IPS-15b (cell line): ENCODE results near the gene CRK.
"Not testable (repeated sequence)": the region's sequence is repeated elsewhere in the genome, so short reads cannot be mapped to it uniquely, and the experiment has no call there.

Experiments
- H3K27me3 ChIP-seq: one replicate; pipeline ENCODE4 v1.6.1; 2013; ENCODE audit warnings: low read length; ENCODE audit not compliant: control insufficient read depth, insufficient read depth
- H3K36me3 ChIP-seq: one replicate; pipeline ENCODE4 v1.6.1; 2013; ENCODE audit warnings: low read length; ENCODE audit not compliant: control insufficient read depth, insufficient read depth
- H3K4me1 ChIP-seq: one replicate; pipeline ENCODE4 v1.6.1; 2013; ENCODE audit warnings: mild to moderate bottlenecking, low read length; ENCODE audit not compliant: control insufficient read depth, insufficient read depth
- H3K4me3 ChIP-seq: one replicate; pipeline ENCODE4 v1.5.1; 2013; ENCODE audit warnings: low read depth, low read length
- H3K9ac ChIP-seq: one replicate; pipeline ENCODE4 v1.6.1; 2013; ENCODE audit warnings: low read depth, mild to moderate bottlenecking, low read length
- H3K9me3 ChIP-seq: one replicate; pipeline ENCODE4 v1.6.1; 2013; ENCODE audit warnings: mild to moderate bottlenecking, low read length; ENCODE audit not compliant: control insufficient read depth, insufficient read depth

The CRK gene

DNA sequence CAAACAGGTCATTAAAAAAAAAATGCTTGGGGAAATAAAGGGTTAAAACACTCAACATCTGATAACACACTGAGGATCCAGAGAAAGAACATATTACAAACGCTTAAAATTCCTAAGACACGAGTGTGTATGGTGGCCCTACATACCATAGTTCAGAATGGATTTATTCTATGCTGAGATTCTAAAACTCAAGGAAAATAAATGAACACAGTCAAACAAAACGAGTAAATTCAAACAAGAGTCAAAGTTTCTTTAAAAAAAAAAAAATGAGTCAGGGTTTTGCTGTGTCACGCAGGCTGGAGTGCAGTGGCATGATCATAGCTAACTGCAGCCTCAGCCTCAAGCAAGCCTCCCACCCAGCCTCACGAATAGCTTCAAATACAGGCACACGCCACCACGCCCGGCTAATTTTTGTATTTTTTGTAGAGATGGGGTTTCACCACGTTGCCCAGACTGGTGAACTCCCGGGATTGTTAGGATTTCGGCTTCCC lies 17.4 kb downstream of the CRK start:
- H3K4me1 ChIP-seq = no peaks in the 10 kb centered on the region

DNA sequence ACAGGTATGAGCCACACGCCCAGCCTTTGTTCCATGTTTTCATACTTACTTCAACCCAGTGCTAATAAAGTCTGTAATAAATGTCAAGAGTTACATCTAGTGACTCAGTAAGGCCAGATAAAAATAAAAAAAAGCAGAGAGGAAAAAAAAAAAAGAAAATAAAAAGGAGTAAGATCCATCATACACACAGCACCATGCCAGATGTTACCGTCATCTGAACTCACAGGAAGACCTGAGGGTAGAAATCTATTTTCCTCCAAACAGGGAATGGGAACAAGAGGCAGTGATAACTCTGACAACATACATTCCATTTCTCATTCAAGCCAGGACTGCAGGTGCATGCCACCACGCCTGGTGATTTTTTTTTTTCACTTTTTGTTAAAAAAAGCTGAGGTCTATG lies 20.7 kb downstream of the CRK start:
- H3K4me1 ChIP-seq = no peaks in the 10 kb centered on the region
- no peak overlapping the region for H3K4me3 ChIP-seq
- peaks cover 20% of the 10 kb centered on the region for H3K36me3 ChIP-seq
- H3K27me3 ChIP-seq = no peaks in the 10 kb centered on the region
- H3K9me3 ChIP-seq = no peaks in the 10 kb centered on the region
- no peak overlapping the region for H3K9ac ChIP-seq

More for the DNA sequence above, 17.4 kb downstream of the CRK start:
- Histone ChIP-seq H3K9me3 (no peaks in the 10 kb centered on the region), H3K27me3 (no peaks in the 10 kb centered on the region), H3K9ac (no peak overlapping the region), H3K36me3 (peaks cover 20% of the 10 kb centered on the region), H3K4me3 (no peak overlapping the region)

DNA sequence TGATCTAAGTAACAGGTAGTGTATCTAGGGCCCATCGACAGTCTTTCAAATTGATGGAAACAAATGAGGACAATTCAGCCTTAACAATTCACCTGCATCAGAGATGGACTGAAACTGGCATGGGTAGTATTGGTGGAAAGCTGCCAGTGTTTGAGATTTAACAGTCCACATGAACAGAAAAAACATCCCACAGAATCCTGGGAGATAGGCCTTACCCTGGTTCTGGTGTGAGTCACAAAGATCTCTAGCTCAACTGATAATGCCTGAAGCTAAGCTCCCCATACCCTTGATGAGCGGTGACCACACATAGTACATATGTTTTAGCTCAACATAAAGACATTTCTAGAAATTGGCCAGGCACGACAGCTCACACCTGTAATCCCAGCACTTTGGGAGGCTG lies 21.9 kb downstream of the CRK start:
- H3K4me3 ChIP-seq = no peak overlapping the region
- H3K9me3 ChIP-seq = no peaks in the 10 kb centered on the region
- peaks cover 20% of the 10 kb centered on the region for H3K36me3 ChIP-seq
- no peaks in the 10 kb centered on the region for H3K27me3 ChIP-seq
- no peaks in the 10 kb centered on the region for H3K4me1 ChIP-seq
- no peak overlapping the region for H3K9ac ChIP-seq

DNA sequence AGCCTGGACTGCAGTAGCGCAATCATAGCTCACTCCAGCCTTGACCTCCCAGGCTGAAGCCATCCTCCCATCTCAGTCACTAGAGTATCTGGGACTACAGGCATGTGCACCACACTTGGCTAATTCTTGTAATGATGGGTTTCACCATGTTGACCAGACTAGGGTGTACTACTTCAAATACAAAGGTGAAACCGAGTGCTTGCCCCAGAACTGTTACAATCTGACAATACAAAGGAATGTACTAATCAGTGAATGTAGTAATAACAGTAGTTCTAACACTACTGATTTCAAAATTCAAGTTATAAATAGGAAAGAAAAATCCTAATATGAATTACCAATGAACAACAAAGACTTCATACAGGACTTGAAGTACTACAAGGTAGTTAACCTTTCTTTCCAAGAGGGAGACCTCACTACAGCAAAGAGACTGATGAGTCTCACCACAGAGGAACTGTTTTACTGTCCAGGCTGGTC lies 24.4 kb downstream of the CRK start:
- Histone ChIP-seq H3K4me1 (no peaks in the 10 kb centered on the region), H3K9ac (no peak overlapping the region), H3K9me3 (no peaks in the 10 kb centered on the region), H3K27me3 (no peaks in the 10 kb centered on the region), H3K36me3 (peaks cover 15% of the 10 kb centered on the region), H3K4me3 (no peak overlapping the region)

DNA sequence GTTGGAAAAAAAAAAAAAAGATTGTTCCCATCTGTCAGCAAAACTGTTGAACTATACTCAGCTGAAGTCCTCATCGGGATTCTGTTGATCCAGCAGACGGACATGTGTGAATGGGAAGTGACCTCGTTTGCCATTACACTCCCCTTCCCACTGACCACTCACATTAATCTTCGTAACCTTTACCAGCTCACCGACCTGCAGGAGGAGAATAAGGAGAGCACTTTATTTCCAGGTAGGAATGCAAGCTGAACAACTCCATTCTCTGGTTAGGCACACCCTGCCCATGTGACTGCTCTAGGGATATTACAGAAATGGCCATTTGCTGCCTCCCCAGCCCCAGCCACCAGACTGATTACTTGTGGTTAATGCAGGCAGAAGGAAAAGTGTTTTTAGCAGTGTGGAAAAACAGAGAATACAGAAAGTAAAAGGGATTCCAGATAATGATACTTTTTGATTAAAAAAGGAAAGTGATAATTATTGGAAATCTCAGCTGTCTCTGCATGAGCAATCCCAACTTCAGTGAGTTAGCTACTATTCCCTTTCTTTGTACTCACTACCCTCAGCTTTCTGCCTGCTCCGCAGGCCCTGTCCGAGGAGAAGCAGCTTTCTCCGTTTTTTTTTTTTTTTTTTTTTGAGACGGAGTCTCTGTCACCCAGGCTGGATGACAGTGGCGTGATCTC lies 32.4 kb downstream of the CRK start:
- Histone ChIP-seq H3K9me3 (no peaks in the 10 kb centered on the region), H3K4me1 (no peaks in the 10 kb centered on the region), H3K36me3 (peaks cover 11% of the 10 kb centered on the region), H3K4me3 (no peak overlapping the region), H3K9ac (no peak overlapping the region), H3K27me3 (no peaks in the 10 kb centered on the region)

DNA sequence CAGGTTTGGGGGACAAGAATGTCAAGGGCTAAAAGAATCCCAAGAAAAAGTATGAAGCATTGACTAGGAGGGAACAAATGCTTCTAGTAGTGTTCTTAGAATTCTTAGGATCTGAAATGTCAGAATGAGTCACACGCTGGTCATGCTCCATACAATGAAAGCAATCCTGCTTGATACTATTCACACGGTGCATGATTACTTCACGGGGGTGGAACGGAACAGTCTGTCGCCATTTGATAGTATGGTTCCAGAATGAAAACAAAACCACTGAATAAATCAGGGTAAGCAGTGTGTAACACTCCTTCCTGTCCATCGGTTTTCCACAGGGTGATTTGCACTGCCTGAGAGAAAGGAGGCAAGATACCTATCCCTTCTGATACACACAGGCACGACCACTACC lies 33.1 kb downstream of the CRK start:
- H3K36me3 ChIP-seq = peaks cover 11% of the 10 kb centered on the region

DNA sequence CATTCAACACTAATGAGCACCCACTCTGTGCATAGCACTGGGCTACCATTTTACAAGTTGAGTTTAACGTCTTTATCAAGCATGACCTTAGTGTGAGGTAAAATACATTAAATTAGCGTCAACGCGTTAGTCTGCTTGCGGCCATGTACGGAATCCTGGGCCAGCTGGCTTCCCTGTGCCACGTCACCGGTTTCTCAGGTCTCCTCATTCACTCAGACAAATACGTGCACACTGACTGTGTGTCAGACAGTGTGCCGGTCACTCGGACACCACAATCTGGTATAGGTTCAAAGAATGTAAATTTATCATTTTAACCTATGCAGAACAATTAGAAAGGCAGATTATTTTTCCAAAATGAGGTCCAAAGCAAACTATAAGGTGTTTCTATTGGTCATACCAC lies 34.6 kb downstream of the CRK start:
- Histone ChIP-seq H3K27me3 (no peaks in the 10 kb centered on the region), H3K4me3 (no peak overlapping the region), H3K36me3 (peaks cover 11% of the 10 kb centered on the region), H3K4me1 (no peaks in the 10 kb centered on the region), H3K9ac (no peak overlapping the region), H3K9me3 (no peaks in the 10 kb centered on the region)

More for the DNA sequence above, 33.1 kb downstream of the CRK start:
- H3K4me3 ChIP-seq = no peak overlapping the region
- no peaks in the 10 kb centered on the region for H3K4me1 ChIP-seq
- H3K9ac ChIP-seq = no peak overlapping the region
- no peaks in the 10 kb centered on the region for H3K27me3 ChIP-seq
- no peaks in the 10 kb centered on the region for H3K9me3 ChIP-seq

DNA sequence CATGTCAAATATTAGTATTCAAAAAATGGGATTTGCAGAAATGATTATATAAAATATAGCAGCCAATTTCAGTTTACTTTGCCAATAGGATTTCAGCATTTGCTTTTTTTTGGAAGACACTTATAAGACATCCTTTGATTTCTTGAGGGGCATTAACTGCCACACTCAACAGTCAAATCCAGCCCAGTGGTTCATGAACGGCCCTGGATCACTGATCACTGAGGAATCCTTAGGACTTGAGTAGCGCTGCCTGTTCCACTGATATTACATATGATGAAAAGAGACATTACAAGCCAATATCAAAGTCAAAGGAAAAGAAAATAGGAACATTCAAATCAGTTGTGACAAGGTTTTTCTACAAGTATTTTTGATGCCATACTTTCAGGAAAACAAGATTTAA lies 35.1 kb downstream of the CRK start:
- H3K9me3 ChIP-seq = no peaks in the 10 kb centered on the region
- H3K4me1 ChIP-seq = no peaks in the 10 kb centered on the region
- H3K27me3 ChIP-seq = no peaks in the 10 kb centered on the region
- H3K36me3 ChIP-seq = peaks cover 11% of the 10 kb centered on the region
- H3K4me3 ChIP-seq = no peak overlapping the region
- no peak overlapping the region for H3K9ac ChIP-seq

DNA sequence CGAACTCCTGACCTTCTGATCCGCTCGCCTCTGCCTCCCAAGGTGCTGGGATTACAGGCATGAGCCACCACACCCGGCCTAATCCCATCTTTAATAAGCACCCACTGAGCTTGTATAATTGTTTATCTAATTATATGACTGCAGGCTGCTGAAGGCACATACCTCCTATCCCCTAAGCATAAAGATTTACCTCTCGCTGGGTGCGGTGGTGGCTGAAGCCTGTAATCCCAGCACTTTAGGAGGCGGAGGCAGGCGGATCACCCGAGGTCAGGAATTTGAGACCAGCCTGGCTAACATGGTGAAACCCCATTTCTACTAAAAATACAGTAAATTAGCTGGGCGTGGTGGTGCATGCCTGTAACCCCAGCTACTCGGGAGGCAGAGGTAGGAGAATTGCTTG lies 35.9 kb downstream of the CRK start:
- no peak overlapping the region for H3K4me3 ChIP-seq
- H3K9ac ChIP-seq = no peak overlapping the region
- peaks cover 11% of the 10 kb centered on the region for H3K36me3 ChIP-seq

DNA sequence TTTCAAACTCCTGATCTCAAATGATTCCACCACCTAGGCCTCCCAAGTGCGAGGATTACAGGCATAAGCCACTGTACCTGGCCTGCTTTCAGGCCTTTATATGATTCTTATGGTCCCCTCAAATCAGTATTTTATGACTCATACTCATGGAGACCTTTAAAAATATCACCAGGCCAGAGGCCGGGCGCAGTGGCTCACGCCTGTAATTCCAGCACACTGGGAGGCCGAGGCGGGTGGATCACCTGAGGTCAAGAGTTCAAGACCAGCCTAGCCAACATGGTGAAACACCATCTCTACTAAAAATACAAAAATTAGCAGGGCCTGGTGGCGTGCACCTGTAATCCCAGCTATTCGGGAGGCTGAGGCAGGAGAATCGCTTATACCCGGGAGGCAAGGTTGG lies 37.6 kb downstream of the CRK start:
- not testable (repeated sequence) for H3K27me3 ChIP-seq, H3K9ac ChIP-seq, H3K9me3 ChIP-seq, H3K36me3 ChIP-seq, H3K4me3 ChIP-seq, H3K4me1 ChIP-seq

More for the DNA sequence above, 35.9 kb downstream of the CRK start:
- Histone ChIP-seq H3K27me3 (no peaks in the 10 kb centered on the region), H3K9me3 (no peaks in the 10 kb centered on the region), H3K4me1 (no peaks in the 10 kb centered on the region)

DNA sequence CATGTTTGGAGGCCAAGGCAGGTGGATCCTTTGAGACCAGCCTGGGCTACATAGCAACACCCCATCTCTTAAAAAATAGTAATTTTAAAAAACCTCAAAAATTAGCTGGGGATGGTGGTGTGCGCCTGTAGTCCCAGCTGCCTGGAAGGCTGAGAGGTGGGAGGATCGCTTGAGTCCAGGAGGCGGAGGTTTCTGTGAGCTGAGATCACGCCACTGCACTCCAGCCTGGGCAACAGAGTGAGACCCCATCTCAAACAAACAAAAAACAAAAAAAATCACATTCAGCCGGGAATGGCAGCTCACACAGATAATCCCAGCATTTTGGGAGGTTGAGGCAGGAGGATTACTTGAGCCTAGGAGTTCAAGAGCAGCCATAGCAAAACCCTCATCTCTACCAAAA lies 39.6 kb downstream of the CRK start:
- H3K9me3 ChIP-seq = no peaks in the 10 kb centered on the region
- no peaks in the 10 kb centered on the region for H3K27me3 ChIP-seq
- no peak overlapping the region for H3K9ac ChIP-seq
- peaks cover 1% of the 10 kb centered on the region for H3K36me3 ChIP-seq
- H3K4me3 ChIP-seq = no peak overlapping the region
- H3K4me1 ChIP-seq = no peaks in the 10 kb centered on the region

DNA sequence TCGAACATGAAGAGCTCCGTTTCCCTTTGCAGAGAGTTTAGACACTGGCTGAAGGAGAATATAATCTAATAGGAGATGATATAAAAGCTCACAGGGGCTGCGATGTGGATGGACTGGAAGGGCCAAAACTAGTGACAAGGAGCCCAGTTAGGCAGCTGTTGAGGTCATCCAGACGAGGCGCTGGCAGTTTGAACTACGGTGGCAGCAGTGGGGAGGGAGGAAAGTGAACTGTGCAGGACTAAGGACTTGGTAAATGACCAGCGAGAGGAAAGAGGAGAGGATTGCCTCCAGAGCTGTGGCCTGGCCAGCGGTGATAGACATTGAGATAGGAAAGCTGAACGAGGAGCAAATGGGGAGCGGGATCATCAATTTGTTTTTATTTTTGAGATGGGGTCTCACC lies 41.4 kb downstream of the CRK start:
- H3K9ac ChIP-seq = no peak overlapping the region

More for the DNA sequence above, 41.4 kb downstream of the CRK start:
- no peak overlapping the region for H3K4me3 ChIP-seq
- no peaks in the 10 kb centered on the region for H3K9me3 ChIP-seq
- no peaks in the 10 kb centered on the region for H3K36me3 ChIP-seq
- H3K4me1 ChIP-seq = no peaks in the 10 kb centered on the region
- no peaks in the 10 kb centered on the region for H3K27me3 ChIP-seq
